ENCODE results near the gene PANK1. TPM values are rescaled to one million over a fixed set of nuclear protein-coding genes. Genes with fewer than 3 reads are reported as not detected.

PANK1 gene
- total RNA-seq, 1 experiment from 2014 or later, result 33.2 TPM

- Histone ChIP-seq H3K79me2 (ENCODE audit: insufficient read depth, low read length) (no peaks in the 10 kb centered on the region), H4K20me1 (ENCODE audit: control insufficient read depth, insufficient read depth, insufficient read length) (no peaks in the 10 kb centered on the region), H4K8ac (replicated peaks; ENCODE audit: insufficient read length, low read depth, low read length) (no peak overlapping the region), H3K79me1 (ENCODE audit: insufficient read depth, low read depth, low read length, poor library complexity, severe bottlenecking) (no peaks in the 10 kb centered on the region), H3K27ac (ENCODE audit: insufficient read length, low read depth, low read length) (no peak overlapping the region), H4K5ac (ENCODE audit: insufficient read length, low read depth, low read length) (no peak overlapping the region), H2BK20ac (ENCODE audit: low read depth, low read length, poor library complexity, severe bottlenecking) (no peak overlapping the region), H3K9ac (ENCODE audit: extremely low read depth, insufficient read length, low read length) (no peak overlapping the region), H2AK5ac (ENCODE audit: insufficient read length, low read length) (no peak overlapping the region), H3K4ac (ENCODE audit: low read depth, low read length) (no peak overlapping the region), H3K56ac (ENCODE audit: insufficient read length, low read depth, low read length) (no peak overlapping the region), H2BK15ac (ENCODE audit: low read depth, low read length) (no peak overlapping the region), H4K91ac (ENCODE audit: insufficient read length, low read depth, low read length) (no peak overlapping the region), H3K18ac (ENCODE audit: insufficient read length, low read depth, low read length) (no peak overlapping the region), H2AFZ (ENCODE audit: low read length) (no peak overlapping the region), H3K23ac (ENCODE audit: insufficient read length, low read depth, low read length) (no peak overlapping the region), H3K27me3 (ENCODE audit: insufficient read depth, low read length) (no peaks in the 10 kb centered on the region), H2BK120ac (ENCODE audit: low read depth, low read length, poor library complexity, severe bottlenecking) (no peak overlapping the region), H3T11ph (ENCODE audit: low read length) (no peak overlapping the region), H3K9me3 (ENCODE audit: control insufficient read depth, low read depth, low read length) (no peaks in the 10 kb centered on the region), H2BK5ac (ENCODE audit: insufficient read length, low read length) (no peak overlapping the region), H3K4me2 (ENCODE audit: insufficient read depth, insufficient read length, low read length) (no peak overlapping the region), H2BK12ac (ENCODE audit: insufficient read length, low read depth, low read length) (no peak overlapping the region), H3K14ac (ENCODE audit: insufficient read depth, low read length) (no peak overlapping the region), H3K23me2 (ENCODE audit: insufficient read length, low read depth, low read length, poor library complexity, severe bottlenecking) (no peaks in the 10 kb centered on the region), H3K4me1 (ENCODE audit: insufficient read depth, low read length) (no peaks in the 10 kb centered on the region)
- no CpG with 5 or more reads among the region's 2 CpGs for whole genome bisulfite sequencing (ENCODE audit: extremely low coverage, insufficient read length, low lambda C conversion rate)
- Mint-ChIP-seq H3K27ac (no peak overlapping the region), H3K27me3 (ENCODE audit: low read depth) (no peaks in the 10 kb centered on the region), H3K9me3 (no peaks in the 10 kb centered on the region), H3K36me3 (ENCODE audit: insufficient read depth in 1 of 3, low read depth in 3 of 3) (peaks cover 11 to 43% (median 33%) of the 10 kb centered on the region in 3 experiments; a peak in 6 of 7 replicates), H3K4me1 (no peaks in the 10 kb centered on the region), H3K4me3 (no peak overlapping the region)
- no peak for TF ChIP-seq CTCF (conservative IDR thresholded peaks at IDR 0.05)
- DNase-seq, result no peak
Observed at GRCh38 chr10:89602919-89603318, 42.1 kb downstream of the PANK1 start.

Measured in H9 (cell line).